ENCODE data around the gene PFDN1. TPM values are rescaled to one million over a fixed set of nuclear protein-coding genes. Genes with fewer than 3 reads are reported as not detected.

Gene PFDN1
- total RNA-seq, 1 donor from 2014 or later = 173 TPM

DNA sequence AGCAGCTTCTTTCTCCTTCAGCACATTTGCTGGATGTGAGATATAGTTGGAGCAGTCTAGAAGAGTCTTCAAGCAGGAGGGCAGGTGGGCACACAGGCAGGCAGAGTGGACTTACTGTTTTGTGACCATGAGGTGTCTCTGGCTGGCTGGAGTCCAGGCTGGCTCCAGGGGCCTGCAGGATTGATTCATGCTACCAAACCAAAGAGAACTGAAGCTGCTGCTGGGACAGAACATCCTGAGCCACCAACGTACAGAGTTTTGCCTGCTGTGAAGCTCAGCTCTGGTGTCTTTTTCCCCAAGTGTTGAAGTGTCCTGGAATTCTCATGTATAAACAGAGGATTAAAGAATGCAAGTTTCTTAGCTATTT, 82.2 kb downstream of the PFDN1 start:
- TF ChIP-seq, protein P1, sequence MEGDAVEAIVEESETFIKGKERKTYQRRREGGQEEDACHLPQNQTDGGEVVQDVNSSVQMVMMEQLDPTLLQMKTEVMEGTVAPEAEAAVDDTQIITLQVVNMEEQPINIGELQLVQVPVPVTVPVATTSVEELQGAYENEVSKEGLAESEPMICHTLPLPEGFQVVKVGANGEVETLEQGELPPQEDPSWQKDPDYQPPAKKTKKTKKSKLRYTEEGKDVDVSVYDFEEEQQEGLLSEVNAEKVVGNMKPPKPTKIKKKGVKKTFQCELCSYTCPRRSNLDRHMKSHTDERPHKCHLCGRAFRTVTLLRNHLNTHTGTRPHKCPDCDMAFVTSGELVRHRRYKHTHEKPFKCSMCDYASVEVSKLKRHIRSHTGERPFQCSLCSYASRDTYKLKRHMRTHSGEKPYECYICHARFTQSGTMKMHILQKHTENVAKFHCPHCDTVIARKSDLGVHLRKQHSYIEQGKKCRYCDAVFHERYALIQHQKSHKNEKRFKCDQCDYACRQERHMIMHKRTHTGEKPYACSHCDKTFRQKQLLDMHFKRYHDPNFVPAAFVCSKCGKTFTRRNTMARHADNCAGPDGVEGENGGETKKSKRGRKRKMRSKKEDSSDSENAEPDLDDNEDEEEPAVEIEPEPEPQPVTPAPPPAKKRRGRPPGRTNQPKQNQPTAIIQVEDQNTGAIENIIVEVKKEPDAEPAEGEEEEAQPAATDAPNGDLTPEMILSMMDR (conservative IDR thresholded peaks at IDR 0.05; ENCODE audit: low read depth, low read length) = no peak
- no peak for DNase-seq (ENCODE audit: low read depth)
- H3K4me3 ChIP-seq (ENCODE audit: low read depth, low read length) = no peak overlapping the region

DNA sequence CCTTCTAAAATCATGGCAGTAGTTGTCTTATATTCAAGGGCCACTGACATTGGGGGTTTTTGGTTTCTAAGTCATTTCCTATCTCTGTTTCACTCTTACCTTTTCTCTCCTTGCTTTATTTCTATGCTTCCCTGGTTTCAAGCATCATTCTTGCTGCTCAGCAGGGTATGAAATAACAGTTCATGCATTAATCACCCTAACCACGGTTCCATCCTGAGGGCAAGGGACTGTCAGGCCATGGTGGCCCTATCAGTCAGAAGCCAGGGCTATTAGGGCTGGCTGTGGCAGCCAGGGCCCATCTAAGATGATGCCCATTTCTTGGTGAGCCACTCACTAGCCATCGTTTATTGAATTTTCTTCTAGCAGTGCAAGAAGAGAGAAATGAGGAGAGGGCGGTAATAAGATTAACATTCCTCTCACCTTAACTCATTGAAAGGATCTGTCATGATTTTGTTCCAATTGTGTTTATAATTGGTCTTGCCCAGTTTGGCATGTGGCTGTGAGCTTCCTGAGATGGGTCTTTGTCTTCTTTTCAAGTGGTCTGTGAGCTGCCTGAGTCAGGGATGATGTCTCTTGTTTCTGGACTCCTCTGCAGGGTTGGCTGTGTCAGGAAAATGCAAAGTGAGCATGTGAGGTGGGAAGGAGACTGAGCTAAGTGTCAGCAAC, 82.7 kb downstream of the PFDN1 start:
- TF ChIP-seq, protein P1 (conservative IDR thresholded peaks at IDR 0.05; ENCODE audit: low read depth, low read length) = no peak
- H3K4me3 ChIP-seq (ENCODE audit: low read depth, low read length) = no peak overlapping the region
- peak; percentile 77 for DNase-seq (ENCODE audit: low read depth)

DNA sequence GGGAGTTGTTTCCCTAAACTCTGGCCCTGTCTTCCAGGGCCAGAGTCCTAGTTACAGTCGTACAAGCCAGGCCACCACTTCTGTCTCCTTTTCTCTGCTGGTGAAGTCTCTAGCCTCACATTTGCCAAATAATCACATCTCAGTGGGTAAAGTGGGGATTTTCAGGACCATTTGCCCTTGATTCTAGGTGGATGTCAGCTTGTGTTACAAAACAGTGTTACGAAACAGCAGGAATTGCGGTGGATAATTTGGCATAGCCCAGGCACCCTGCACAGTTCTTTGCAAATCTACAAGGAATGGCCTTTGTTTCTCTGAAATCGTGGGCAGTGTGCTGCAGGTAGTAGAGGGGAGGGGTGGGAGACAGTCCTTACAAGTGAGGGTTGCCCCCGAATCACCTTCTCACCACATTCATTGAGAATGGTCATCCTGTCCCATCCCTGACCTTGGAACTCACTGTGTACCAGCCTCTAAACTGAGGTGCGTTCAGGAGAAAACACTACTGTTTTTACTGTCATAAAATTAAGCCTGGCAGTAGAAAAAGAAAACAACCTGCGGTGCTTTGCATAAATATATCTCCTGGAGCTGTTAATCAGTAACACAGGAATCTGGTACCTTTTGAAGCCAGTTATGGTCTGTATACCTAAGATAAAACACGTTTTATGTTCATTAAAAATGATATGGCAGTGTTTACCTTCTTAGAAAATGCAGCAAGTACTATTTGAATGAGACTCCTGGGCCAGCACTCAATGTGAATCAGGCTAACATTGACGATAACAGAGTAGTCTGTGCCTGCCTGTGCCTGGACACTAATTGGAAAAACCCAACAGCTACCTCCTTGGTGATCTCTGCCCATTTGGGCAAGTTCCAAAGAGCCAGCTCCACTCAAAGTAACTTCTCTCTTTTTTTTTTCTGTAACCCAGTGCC, 83.6 kb downstream of the PFDN1 start:
- H3K4me3 ChIP-seq (ENCODE audit: low read depth, low read length) = peak overlapping the region; percentile 15
- TF ChIP-seq, protein P1 (conservative IDR thresholded peaks at IDR 0.05; ENCODE audit: low read depth, low read length) = no peak
- no peak for DNase-seq (ENCODE audit: low read depth)

DNA sequence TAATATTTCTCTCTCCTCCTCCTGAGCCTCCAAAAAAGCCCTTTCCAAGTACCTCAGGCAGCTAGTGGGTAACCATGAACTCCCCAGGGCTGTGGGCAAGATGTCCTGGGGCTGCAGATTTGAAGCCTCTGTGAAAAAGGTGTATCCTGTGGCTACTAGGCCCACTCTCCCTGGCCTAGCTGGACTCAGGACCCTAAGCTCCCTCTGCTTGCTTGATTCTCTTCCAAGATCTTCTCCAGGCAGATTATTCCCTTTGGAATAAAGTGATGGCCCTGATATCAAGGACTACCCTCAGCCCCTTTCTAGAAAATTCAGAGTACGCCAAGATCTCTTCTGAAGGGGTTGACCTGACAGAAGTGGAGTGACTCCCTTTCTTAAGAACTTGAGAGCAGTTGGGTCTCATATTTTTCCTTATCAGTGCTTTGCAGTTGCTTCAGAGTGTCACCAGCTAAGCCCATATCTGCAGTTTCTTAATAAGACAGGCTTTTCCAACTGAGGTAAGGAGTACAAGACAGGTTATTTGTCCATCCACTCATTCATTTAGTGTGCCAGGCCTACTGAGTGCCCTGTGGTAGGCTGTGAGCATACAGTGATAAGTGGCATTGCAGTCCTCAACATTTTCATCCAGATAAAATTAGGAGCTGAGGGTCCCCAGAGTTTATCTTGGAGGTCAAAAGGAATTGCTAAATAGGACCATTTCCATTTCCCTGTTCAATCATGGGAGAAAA, 85.4 kb downstream of the PFDN1 start:
- DNase-seq (ENCODE audit: low read depth) = no peak

DNA sequence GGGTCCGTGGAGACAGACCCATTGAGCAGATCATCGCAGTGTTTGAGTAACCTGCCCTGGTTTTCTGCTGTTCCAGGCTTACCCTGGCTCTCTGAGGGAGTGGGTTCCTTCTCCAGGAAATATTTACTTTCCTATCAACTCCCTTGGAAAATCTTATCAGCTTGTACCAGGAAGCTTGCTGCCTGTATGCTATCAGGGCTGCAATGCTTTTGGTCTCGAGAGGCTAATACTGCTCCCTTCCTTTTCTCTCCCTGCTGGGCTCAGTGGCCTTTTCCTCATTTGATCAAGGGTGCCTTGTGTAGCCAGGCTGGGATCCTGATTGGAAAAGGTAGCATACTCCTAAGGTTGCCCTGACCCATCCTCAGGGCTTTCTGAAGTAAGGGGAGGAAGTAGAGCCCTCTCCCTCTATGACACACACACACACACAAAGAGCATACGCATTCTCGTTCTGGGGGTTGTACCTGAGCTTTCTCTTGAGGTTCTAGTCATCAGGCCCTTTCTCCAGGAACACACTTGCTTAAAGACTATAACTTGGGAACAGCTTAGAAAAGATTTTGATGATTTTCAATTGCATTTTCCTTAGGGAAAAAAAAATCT, 86.3 kb downstream of the PFDN1 start:
- TF ChIP-seq, protein P1 (conservative IDR thresholded peaks at IDR 0.05; ENCODE audit: low read depth, low read length) = no peak
- no peak overlapping the region for H3K4me3 ChIP-seq (ENCODE audit: low read depth, low read length)
- no peak for DNase-seq (ENCODE audit: low read depth)

More for the DNA sequence above, 85.4 kb downstream of the PFDN1 start:
- TF ChIP-seq, protein P1 (conservative IDR thresholded peaks at IDR 0.05; ENCODE audit: low read depth, low read length) = no peak
- H3K4me3 ChIP-seq (ENCODE audit: low read depth, low read length) = no peak overlapping the region

DNA sequence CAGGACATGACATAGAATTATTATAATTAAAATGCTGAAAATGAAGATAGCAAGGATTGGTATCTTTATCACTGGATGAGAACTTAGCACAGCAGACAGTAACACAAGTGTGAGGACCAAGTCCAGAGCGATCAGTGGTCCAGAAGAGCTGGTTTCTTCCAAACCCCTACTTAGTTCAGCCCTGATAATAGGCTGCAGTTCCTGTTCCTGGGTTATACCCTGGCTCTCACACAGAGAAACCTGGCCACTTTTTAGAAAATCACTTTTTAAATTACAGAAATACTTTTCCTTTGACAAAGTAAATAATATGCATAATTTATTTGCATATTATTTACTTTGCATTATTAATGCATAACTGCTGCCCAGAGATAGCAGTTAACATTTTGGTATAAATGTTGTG, 87.6 kb downstream of the PFDN1 start:
- TF ChIP-seq, protein P1 (conservative IDR thresholded peaks at IDR 0.05; ENCODE audit: low read depth, low read length) = no peak
- no peak for DNase-seq (ENCODE audit: low read depth)

More for the DNA sequence above, 87.6 kb downstream of the PFDN1 start:
- no peak overlapping the region for H3K4me3 ChIP-seq (ENCODE audit: low read depth, low read length)

Data from epithelial cell of proximal tubule (primary cell).